Gastroesophageal sphincter (tissue), 3 donors: Measurements from ENCODE around the gene DIP2C.

ENCODE experiments used
- CTCF ChIP-seq, 4 experiments: fragments of 200-600 bp in 2 of 4; fragments of 450-650 bp in 2 of 4; sonication (generic) in 1 of 4; IDR thresholded peaks; one replicate each; pipeline ENCODE4 v1.5.1; 2017 to 2019; ENCODE audit warnings: antibody characterized with exemption in 4 of 4, mild to moderate bottlenecking in 2 of 4, moderate library complexity in 2 of 4
- POLR2A ChIP-seq, 2 donors: fragments of 450-650 bp; IDR thresholded peaks; one replicate each; pipeline ENCODE4 v1.6.1; 2017; ENCODE audit warnings: antibody characterized with exemption in 2 of 2, mild to moderate bottlenecking in 2 of 2, moderate library complexity in 1 of 2
- POLR2AphosphoS5 ChIP-seq: sonication (generic); formaldehyde crosslinking; IDR thresholded peaks from one replicate; pipeline ENCODE4 v1.6.1; 2017; ENCODE audit warnings: antibody characterized with exemption

- no peak for TF ChIP-seq CTCF (IDR thresholded peaks at IDR 0.05)
- TF ChIP-seq POLR2A (IDR thresholded peaks at IDR 0.05) = no peak
- TF ChIP-seq POLR2AphosphoS5 = no peak
Observed at GRCh38 chr10:396535-397220, 292.8 kb downstream of the DIP2C start.
